Stimulated activated naive B cell treated with anti-CD40 and anti-IgM and Interleukin-4, amounts not matched to agents 10 μg/mL and 1 μg/mL and 100 μg/mL, for 72 hours (primary cell): Measurements from ENCODE around the gene DGKQ.

ENCODE experiments used
- ATAC-seq, 2 donors: fragments of 150-1000 bp; cut with Tn5 transposase; replicated peaks; 2 replicates each; pipeline ENCODE4 v1.10.0; 2021; ENCODE audit warnings: moderate library complexity in 1 of 2
- DNase-seq: peaks from one replicate; pipeline ENCODE4 v3.0.0; 2021
- H3K27ac Mint-ChIP-seq: one replicate; pipeline ENCODE4 v1.8.0; 2022; ENCODE audit warnings: mild to moderate bottlenecking, mixed read lengths
- H3K27me3 Mint-ChIP-seq, 2 donors: one replicate each; pipeline ENCODE4 v1.8.0; 2022; ENCODE audit warnings: mixed read lengths in 2 of 2
- H3K36me3 Mint-ChIP-seq, 2 donors: one replicate each; pipeline ENCODE4 v1.8.0; 2022; ENCODE audit warnings: mixed read lengths in 2 of 2, mild to moderate bottlenecking in 1 of 2
- H3K4me1 Mint-ChIP-seq, 2 donors: one replicate each; pipeline ENCODE4 v1.8.0; 2022; ENCODE audit warnings: mixed read lengths in 2 of 2, mild to moderate bottlenecking in 1 of 2
- H3K4me3 Mint-ChIP-seq, 2 donors: one replicate each; pipeline ENCODE4 v1.8.0; 2022; ENCODE audit warnings: mild to moderate bottlenecking in 2 of 2, mixed read lengths in 2 of 2, moderate library complexity in 1 of 2
- H3K9me3 Mint-ChIP-seq, 2 donors: one replicate each; pipeline ENCODE4 v1.8.0; 2022; ENCODE audit warnings: mixed read lengths in 2 of 2, mild to moderate bottlenecking in 1 of 2

DGKQ gene

DNA sequence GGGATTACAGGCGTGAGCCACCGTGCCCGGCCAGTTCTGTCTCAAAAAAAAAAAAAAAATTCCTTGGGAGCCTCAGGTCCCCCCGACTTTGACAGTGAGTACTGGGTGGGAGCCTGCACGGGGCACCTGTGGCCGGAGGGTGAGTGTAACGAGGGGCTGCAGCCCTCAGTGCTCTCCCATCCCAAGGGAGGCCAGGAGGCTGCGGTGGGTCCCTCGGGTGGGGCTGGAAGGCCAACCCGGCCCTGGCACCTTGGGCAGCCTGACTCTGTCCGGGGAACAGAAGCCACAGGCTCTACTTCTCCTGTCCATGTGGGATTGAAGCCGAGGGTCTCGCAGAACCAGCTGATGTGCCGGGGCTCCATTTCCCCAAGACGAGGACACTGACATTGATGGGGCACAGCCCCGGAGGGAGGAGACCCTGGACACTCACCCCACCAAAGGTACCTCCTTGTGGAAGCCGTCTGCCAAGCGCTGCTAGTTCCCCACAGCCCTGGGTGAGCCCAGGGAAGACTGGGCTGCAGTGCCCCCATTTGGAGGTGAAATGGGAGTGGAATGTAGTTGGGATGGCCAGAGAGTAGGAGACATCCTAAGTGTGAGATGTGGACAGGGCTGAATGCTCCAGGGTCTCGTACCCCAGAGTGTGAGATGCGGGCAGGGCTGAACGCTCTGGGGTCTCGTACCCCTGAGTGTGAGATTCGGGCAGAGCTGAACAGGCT, 22.1 kb upstream of the DGKQ start:
- ATAC-seq (no peak), DNase-seq (no peak)
- peaks cover 31 to 38% of the 10 kb centered on the region in 2 donors for H3K27me3 Mint-ChIP-seq
- peaks cover 11 to 46% of the 10 kb centered on the region in 2 donors for H3K4me1 Mint-ChIP-seq
- peaks cover 0 to 1% of the 10 kb centered on the region in 2 donors for H3K9me3 Mint-ChIP-seq
- H3K27ac Mint-ChIP-seq, result no peak overlapping the region
- no peak overlapping the region for H3K4me3 Mint-ChIP-seq
- H3K36me3 Mint-ChIP-seq, result peaks cover 8 to 9% of the 10 kb centered on the region in 2 donors

DNA sequence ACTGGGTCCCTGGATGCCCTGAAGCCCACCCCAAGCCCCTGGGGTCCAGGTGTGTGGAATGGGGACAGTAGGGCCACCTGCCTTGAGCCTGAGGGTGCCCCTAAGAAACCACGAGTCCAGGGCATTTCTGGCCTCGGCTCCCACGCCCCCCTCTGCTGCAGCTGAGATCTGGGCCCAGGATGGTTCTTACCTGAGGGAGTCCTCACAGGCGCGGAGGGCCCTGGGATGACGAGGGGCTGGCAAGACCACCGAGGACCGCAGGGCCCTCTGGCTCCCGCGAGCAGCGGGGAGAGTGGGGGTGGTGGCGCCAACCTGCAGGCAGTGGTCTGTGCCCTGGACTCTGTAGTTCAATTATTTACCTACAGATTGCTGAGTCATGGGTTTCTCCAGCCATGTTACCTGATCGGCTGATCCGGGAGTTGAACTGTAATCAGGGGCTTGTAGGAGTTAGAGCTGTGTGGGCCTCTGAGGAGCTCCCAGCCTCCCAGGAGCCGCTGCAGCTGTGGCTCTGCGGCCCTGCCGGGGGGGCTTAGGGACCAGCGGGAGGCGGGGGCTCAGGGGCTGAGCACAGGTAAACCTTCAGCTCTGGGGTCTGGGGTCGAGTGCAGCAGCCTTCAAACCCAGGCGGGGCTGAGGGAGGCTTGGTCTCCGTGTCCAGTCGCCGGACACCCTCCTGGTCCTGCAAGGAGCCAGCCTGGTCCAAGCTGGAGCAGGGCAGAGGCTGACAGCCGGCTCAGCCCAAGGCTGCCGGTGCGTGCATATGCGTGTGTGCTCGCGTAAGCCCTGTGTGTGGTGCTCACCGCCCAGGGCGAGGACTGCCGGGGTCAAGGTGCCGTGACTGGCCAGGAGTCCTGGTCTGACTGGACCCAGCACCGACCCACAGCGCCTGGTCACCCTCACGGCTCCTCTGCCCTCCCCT, 20.0 kb upstream of the DGKQ start, which contains the start of gene SLC26A1:
Gene SLC26A1 (minus strand): TSS at position 294 of the 919 bp plus-strand sequence. CDS start 1,701 bp downstream, outside the sequence.
- peaks cover 20 to 26% of the 10 kb centered on the region in 2 donors for H3K27me3 Mint-ChIP-seq
- no peak within 1 kb of the TSS for H3K27ac Mint-ChIP-seq
- H3K9me3 Mint-ChIP-seq, result no peaks in the 10 kb centered on the region
- peak within 1 kb of the TSS in 1 of 2 donors; percentile 17 for H3K4me3 Mint-ChIP-seq
- peaks cover 6 to 30% of the 10 kb centered on the region in 2 donors for H3K4me1 Mint-ChIP-seq
- ATAC-seq (no peak), DNase-seq (no peak)
- H3K36me3 Mint-ChIP-seq, result peaks cover 8 to 13% of the 10 kb centered on the region in 2 donors

DNA sequence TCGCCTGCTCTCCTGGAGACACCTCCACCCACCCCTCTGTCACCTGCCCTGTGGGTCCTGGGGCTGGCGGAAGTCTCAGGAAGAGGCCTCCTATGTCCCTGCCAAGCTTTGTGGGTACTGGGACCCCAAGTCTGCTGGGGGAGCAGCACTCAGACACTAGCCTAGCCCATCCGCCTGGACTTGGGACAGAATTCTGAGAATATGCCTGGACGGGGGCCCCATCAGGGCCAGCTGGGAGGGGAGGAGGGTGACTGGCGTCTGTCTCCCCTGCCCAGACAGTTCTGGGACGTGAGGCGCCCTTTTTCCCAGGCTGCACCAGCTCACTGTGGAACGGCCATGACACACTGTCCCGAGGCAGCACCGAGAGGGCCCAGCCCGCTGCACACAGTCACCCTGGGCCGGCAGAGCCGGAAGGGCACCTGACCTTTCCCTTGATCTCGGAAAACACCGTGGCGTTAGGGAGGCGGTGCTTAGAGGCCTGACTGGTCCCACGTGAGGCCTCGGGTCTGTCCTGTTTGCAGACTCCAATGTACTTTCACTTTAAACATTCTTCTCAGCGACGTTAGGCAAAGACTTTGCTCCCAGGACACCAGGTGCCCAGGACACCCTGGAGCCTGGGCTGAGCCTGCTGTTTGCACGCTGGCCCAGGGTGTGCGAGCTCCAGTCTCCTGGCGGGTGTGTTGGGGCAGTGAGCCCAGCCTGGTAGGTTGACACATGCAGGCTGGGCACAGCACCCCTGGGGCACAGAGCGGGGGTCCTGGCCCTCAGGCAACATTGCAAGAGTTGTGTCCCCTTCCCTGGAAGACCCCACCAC, 19.1 kb upstream of the DGKQ start:
- Mint-ChIP-seq H3K27me3 (peaks cover 14 to 20% of the 10 kb centered on the region in 2 donors), H3K9me3 (no peaks in the 10 kb centered on the region), H3K27ac (no peak overlapping the region), H3K36me3 (peaks cover 8 to 13% of the 10 kb centered on the region in 2 donors), H3K4me3 (peak overlapping the region in 1 of 2 donors; percentile 17), H3K4me1 (peaks cover 8 to 30% of the 10 kb centered on the region in 2 donors)
- DNase-seq, result no peak
- no peak for ATAC-seq

DNA sequence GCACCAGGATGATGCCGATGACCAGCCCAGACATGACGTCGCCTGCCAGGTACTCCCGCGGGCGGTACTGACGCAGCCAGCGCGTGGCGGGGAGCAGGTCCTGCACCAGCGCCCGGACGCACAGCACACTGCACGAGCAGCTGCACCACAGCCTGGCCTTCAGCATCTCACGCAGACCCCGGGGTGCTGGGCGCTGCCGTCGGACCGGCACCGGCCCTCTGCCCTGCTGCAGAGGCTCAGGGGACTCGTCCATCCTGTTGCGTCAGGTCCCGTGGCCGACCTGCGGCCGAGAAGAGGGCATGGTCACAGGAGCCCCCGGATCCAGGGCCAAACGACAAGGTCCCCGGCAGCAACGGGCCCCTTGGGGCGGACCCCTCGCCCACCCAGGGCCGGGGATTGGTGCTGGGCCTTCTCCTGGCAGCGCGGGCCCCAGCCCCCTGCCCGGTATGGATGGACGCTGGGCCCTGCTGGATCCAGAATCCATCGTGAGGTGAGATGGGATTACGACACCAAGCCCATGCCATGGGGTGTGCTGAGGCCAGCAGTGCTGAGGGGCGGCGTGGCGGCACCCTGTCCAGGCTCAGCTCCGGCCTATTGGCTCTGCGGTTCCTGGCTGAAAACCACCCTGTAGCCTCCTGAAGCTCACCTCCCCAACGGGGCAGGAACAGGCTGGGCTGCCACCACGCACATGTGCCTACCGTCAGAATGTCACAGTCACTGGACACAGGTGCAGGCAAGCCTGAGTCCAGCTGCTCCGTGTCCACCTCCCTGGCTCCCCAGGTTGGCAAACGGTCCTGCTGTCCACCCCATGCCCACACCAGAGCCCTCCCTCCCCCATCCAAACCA, 18.3 kb upstream of the DGKQ start:
- H3K4me3 Mint-ChIP-seq, result no peak overlapping the region
- H3K9me3 Mint-ChIP-seq, result no peaks in the 10 kb centered on the region
- ATAC-seq (no peak), DNase-seq (no peak)
- peaks cover 10 to 15% of the 10 kb centered on the region in 2 donors for H3K27me3 Mint-ChIP-seq
- H3K27ac Mint-ChIP-seq, result no peak overlapping the region
- H3K4me1 Mint-ChIP-seq, result peaks cover 7 to 28% of the 10 kb centered on the region in 2 donors
- peaks cover 8 to 13% of the 10 kb centered on the region in 2 donors for H3K36me3 Mint-ChIP-seq

DNA sequence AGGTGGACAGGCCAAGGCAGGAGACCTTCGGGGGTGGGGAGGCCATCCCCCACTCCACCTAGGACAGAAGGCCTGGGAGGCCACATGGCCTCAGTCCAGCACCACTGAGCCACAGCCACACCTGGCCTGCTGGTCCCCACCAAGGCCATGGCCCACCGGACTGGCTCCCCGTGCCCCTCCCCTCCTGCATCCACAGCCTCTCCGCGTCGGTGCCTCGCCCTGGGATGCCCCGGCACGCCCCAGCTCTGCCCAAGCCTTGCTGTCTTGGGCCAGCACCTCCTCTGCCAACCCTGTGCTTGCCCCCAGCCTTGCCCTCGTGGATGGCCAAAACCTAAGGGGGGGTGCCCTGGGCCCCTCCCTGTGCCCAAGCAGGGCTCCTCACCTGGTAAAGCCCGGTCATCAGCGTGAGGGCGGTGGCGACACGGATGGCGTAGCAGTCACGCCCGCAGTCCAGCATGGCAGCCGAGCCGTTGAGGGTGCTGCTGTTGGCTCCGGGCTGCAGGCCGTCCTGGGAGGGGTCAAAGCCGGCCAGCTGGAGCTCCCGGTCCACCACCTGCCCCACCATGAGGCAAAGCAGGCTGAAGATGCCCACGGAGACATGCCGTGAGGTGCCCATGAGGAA, 17.5 kb upstream of the DGKQ start:
- H3K9me3 Mint-ChIP-seq, result no peaks in the 10 kb centered on the region

DNA sequence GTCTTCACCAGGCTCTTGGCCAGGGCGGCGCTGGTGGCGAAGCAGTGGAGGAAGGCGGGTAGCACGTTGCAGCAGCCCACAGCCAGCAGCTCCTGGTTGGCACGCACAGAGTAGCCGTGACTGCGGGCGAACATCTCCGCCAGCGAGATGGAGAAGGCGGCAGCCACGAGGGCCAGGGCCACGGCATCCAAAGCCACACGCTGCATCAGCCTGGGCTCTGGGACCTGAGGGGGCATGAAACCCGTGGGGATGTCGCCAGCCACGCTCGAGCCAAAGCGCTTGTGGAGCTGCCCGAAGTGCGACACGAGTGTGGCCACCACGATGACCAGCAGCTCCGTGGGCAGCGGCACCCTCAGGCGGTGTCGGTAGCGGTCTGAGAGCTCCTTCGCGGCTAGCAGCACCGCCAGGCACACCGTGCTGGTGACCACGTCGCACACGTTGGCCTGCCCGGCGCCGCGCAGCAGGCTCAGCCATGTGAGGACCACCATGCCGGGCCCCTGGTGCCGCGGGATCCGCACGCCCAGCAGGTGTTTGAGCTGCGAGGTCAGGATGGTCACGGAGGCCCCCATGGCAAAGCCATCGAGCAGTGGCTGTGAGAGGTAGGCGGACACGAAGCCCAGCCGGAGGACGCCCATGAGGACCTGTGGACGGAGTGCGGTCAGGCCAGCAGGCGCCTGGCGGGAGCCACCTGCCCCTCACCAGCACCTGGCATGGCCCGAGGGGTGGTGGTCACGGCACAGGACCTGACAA, 16.5 kb upstream of the DGKQ start:
- peaks cover 8 to 13% of the 10 kb centered on the region in 2 donors for H3K36me3 Mint-ChIP-seq

More for the DNA sequence above, 17.5 kb upstream of the DGKQ start:
- Mint-ChIP-seq H3K36me3 (peaks cover 8 to 13% of the 10 kb centered on the region in 2 donors), H3K27me3 (peaks cover 4 to 7% of the 10 kb centered on the region in 2 donors), H3K4me3 (peak overlapping the region in 1 of 2 donors; percentile 19), H3K4me1 (peaks cover 4 to 22% of the 10 kb centered on the region in 2 donors), H3K27ac (no peak overlapping the region)
- ATAC-seq (no peak), DNase-seq (no peak)

DNA sequence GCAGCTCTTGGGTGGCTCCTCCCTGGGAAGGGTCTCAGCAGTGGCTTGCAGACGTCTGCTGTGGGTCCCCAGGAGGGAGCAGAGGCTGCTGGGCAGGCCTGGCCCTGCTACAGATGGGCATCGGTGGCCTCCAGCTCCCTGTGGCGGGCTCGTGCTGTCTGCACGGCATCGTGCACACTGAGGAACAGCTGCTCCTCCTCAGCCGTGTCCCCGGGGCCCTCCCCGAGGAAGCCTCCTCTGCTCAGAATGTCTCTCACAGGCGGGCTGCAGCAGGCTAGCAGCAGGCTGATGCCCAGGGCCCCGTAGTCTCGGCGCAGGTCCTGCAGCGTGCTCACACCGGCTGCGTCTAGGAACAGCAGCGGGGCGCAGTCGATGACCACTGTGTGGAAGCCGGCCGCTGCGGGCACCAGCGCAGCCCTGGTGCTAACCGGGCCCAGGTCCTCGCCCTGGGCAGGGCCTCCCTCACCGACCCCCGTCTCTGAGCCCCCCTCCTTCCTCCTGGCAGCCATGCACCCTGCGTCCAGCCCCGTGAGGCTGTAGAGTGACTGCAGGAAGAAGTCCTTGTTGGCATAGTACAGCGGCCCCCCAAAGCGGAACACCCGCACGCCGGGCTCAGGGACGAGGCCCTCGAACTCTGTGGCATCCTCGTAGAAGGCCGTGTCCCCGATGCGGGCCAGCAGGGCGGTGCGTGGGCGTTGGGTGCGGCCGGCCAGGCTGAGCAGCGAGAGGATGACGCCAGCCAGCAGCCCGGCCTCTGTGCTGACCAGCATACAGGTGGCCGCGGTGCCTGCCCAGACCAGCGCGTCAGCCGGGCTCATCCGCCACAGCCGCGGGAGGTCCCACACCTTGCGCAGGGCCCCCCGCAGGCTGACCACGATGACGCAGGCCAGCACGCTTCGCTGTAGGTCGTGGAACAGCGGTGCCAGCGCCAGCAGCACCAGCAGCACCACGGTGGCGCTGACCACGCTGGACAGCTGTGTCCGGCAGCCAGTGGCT, 15.7 kb upstream of the DGKQ start:
- Mint-ChIP-seq H3K4me3 (no peak overlapping the region), H3K4me1 (peaks cover 4 to 33% of the 10 kb centered on the region in 2 donors)
- ATAC-seq, result no peak

More for the DNA sequence above, 16.5 kb upstream of the DGKQ start:
- ATAC-seq, result no peak
- Mint-ChIP-seq H3K4me3 (no peak overlapping the region), H3K9me3 (no peaks in the 10 kb centered on the region), H3K27ac (no peak overlapping the region), H3K27me3 (no peaks in the 10 kb centered on the region), H3K4me1 (peaks cover 4 to 32% of the 10 kb centered on the region in 2 donors)
- DNase-seq, result no peak

DNA sequence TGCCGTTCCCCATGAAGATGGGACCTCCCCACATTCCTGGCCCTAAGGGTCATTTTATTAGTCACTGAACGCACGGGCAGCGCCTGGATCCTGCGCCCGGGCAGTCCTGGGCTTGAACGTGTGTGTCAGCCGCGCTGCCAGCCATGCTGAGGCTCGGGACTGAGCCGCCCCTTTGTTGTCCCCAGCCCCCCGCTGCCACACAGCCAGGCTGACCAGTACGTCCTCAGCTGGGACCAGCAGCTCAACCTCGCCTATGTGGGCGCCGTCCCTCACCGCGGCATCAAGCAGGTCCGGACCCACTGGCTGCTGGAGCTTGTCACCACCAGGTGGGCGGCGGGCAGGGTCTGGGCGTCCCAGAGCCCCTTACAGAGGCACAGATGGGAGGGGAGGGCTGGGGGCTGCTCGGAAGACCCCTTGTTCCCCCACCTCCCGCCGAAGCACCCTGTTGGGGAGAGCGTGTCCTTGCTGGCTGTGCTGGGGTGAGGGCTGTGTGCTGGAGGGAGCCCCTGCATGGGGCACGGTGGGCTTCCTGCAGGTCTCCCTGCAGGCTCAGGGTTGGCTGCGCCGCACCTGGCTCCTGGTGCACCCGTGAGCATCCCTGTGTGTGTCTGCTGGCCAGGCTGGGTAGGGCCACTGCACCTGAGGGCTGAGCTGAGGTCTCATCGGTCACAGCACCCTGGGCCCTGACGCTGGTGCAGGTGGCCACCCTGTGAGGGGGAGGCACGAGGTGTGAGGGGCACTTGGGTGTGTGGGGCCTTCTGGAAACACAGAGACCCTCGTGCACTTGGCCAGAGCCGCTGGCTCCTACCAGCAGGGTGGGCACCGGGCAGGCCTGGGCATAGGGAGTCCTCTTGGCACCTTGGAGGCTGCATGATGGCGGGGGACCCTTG, 14.5 kb upstream of the DGKQ start:
- H3K9me3 Mint-ChIP-seq, result no peaks in the 10 kb centered on the region

More for the DNA sequence above, 15.7 kb upstream of the DGKQ start:
- Mint-ChIP-seq H3K27me3 (no peaks in the 10 kb centered on the region), H3K36me3 (peaks cover 8 to 13% of the 10 kb centered on the region in 2 donors), H3K27ac (no peak overlapping the region), H3K9me3 (no peaks in the 10 kb centered on the region)
- DNase-seq, result no peak

DNA sequence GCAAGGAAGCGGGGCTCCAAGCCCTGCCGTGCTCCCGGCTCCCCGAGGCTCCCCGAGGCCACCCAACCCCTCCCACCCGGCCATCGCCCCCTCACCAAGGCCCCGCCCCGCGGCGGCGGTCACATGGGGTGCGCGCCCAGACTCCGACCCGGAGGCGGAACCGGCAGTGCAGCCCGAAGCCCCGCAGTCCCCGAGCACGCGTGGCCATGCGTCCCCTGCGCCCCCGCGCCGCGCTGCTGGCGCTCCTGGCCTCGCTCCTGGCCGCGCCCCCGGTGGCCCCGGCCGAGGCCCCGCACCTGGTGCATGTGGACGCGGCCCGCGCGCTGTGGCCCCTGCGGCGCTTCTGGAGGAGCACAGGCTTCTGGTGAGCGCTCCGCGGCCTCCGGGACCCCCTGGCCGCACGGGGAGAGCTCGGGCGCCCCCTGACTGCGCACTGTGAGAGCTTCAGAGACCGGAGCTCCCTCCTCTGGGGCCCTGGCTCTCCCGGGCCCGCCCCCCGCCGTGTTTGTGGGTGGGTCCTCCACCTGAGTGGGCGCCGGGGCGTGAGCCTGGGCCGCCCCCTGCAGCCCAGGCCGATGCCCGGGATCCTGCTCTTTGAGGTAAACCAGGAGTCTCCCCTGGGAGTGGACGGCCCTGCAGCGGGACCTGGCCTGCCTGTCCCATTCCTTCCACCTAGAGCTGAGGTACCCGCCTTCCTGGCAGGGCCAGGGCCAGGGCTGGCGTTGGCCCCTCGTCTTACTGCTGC, 13.7 kb upstream of the DGKQ start, which contains the start of gene IDUA:
Gene IDUA (plus strand): TSS at position 166 of the 745 bp plus-strand sequence. CDS start 41 bp downstream, at position 207.
- H3K4me1 Mint-ChIP-seq, result peaks cover 4 to 25% of the 10 kb centered on the region in 2 donors
- H3K36me3 Mint-ChIP-seq, result peaks cover 4 to 11% of the 10 kb centered on the region in 2 donors
- ATAC-seq, result peak; percentile 88 to 90
- no peaks in the 10 kb centered on the region for H3K27me3 Mint-ChIP-seq
- peak within 1 kb of the TSS; percentile 81 for H3K27ac Mint-ChIP-seq
- DNase-seq, result peak; percentile 79
- H3K9me3 Mint-ChIP-seq, result no peaks in the 10 kb centered on the region
- peak within 1 kb of the TSS; percentile 89 to 91 for H3K4me3 Mint-ChIP-seq

More for the DNA sequence above, 14.5 kb upstream of the DGKQ start:
- H3K27me3 Mint-ChIP-seq, result no peaks in the 10 kb centered on the region
- H3K36me3 Mint-ChIP-seq, result peaks cover 8 to 13% of the 10 kb centered on the region in 2 donors
- DNase-seq (no peak), ATAC-seq (no peak)
- peaks cover 4 to 32% of the 10 kb centered on the region in 2 donors for H3K4me1 Mint-ChIP-seq
- peak overlapping the region; percentile 89 to 91 for H3K4me3 Mint-ChIP-seq
- H3K27ac Mint-ChIP-seq, result peak overlapping the region; percentile 81

DNA sequence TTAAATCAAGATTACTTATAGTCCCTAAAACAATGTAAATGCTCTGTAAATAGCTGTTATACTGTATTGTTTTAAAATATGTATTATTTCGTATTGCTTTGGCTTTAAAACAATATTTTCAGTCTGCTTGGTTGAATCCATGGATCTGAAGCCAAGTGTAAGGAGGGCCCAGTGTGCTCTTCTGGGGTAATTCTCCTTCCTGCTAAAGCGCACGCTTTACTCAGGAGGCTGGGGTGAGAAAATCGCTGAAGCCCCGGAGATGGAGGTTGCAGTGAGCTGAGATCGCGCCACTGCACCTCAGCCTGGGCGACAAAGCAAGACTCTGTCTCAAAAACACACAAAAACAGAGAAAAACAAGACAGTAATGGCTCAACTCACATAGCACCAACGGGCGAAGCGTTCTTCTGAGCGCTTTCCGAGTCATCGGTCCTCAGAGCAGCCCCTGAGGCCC, 13.1 kb upstream of the DGKQ start:
- H3K27ac Mint-ChIP-seq, result peak overlapping the region; percentile 81
- no peaks in the 10 kb centered on the region for H3K27me3 Mint-ChIP-seq
- H3K36me3 Mint-ChIP-seq, result peaks cover 4 to 11% of the 10 kb centered on the region in 2 donors
- peaks cover 4 to 25% of the 10 kb centered on the region in 2 donors for H3K4me1 Mint-ChIP-seq
- H3K4me3 Mint-ChIP-seq, result peak overlapping the region; percentile 89 to 91
- ATAC-seq (peak; percentile 24 to 30), DNase-seq (no peak)
- H3K9me3 Mint-ChIP-seq, result no peaks in the 10 kb centered on the region
